ENCODE results near the gene PRKCE. TPM values are rescaled to one million over a fixed set of nuclear protein-coding genes. Genes with fewer than 3 reads are reported as not detected.

PRKCE gene
- total RNA-seq, 6 experiments from 2014 or later = 5.2 to 18.8 (median 11.0) TPM

GRCh38 chr2:45852450-45853150 lies 201.1 kb downstream of the PRKCE start:
- intact Hi-C loops (cut with DNase I) = no loop called here
- H3K4me3 ChIP-seq = no peak overlapping the region
- no peak for DNase-seq
- H3K9me3 ChIP-seq = no peaks in the 10 kb centered on the region
- no peaks in the 10 kb centered on the region for H3K36me3 ChIP-seq
- no peaks in the 10 kb centered on the region for H3K27me3 ChIP-seq
- no peak overlapping the region for H3K27ac ChIP-seq
- WGBS (ENCODE audit: insufficient coverage, low coverage, low lambda C conversion rate, missing lambda C conversion rate) = 70% methylated on average over 4 of the region's 6 CpGs
- H3K4me1 ChIP-seq = no peaks in the 10 kb centered on the region
- TF ChIP-seq CTCF (IDR thresholded peaks at IDR 0.05) (no peak), POLR2A (IDR thresholded peaks at IDR 0.05) (no peak)
- ATAC-seq = no peak

- no peaks in the 10 kb centered on the region for H3K27me3 ChIP-seq
- 19% methylated on average over 3 of the region's 3 CpGs for WGBS (ENCODE audit: insufficient coverage, low coverage, low lambda C conversion rate, missing lambda C conversion rate)
- DNase-seq = no peak
Observed at GRCh38 chr2:45855374-45855773, 203.9 kb downstream of the PRKCE start.

GRCh38 chr2:45856391-45857274 lies 205.2 kb downstream of the PRKCE start:
- H3K27me3 ChIP-seq = no peaks in the 10 kb centered on the region
- no peak overlapping the region for H3K27ac ChIP-seq
- WGBS (ENCODE audit: insufficient coverage, low coverage, low lambda C conversion rate, missing lambda C conversion rate) = 73% methylated on average over 6 of the region's 9 CpGs
- no peak for TF ChIP-seq CTCF (IDR thresholded peaks at IDR 0.05)
- no peak for TF ChIP-seq POLR2A (IDR thresholded peaks at IDR 0.05)
- intact Hi-C loops (cut with DNase I) = no loop called here
- ATAC-seq (no peak), DNase-seq (no peak)
- H3K4me3 ChIP-seq = no peak overlapping the region
- no peaks in the 10 kb centered on the region for H3K9me3 ChIP-seq
- no peaks in the 10 kb centered on the region for H3K36me3 ChIP-seq
- no peaks in the 10 kb centered on the region for H3K4me1 ChIP-seq

More at GRCh38 chr2:45855374-45855773, 203.9 kb downstream of the PRKCE start:
- Histone ChIP-seq H3K9me3 (no peaks in the 10 kb centered on the region), H3K36me3 (no peaks in the 10 kb centered on the region), H3K27ac (no peak overlapping the region), H3K4me1 (no peaks in the 10 kb centered on the region), H3K4me3 (no peak overlapping the region)
- TF ChIP-seq CTCF (IDR thresholded peaks at IDR 0.05) (no peak), POLR2A (IDR thresholded peaks at IDR 0.05) (no peak)
- ATAC-seq = peak in 1 of 4 donors; percentile 41
- intact Hi-C loops (cut with DNase I) = no loop called here

- ATAC-seq (no peak), DNase-seq (no peak)
- intact Hi-C loops (cut with DNase I) = no loop called here
- no peaks in the 10 kb centered on the region for H3K9me3 ChIP-seq
- no peaks in the 10 kb centered on the region for H3K36me3 ChIP-seq
- H3K4me3 ChIP-seq = no peak overlapping the region
- no peak for TF ChIP-seq POLR2A (IDR thresholded peaks at IDR 0.05)
- TF ChIP-seq CTCF (IDR thresholded peaks at IDR 0.05) = no peak
- 88% methylated on average over 4 of the region's 4 CpGs for WGBS (ENCODE audit: insufficient coverage, low coverage, low lambda C conversion rate, missing lambda C conversion rate)
- H3K27me3 ChIP-seq = no peaks in the 10 kb centered on the region
- H3K4me1 ChIP-seq = no peaks in the 10 kb centered on the region
- H3K27ac ChIP-seq = no peak overlapping the region
Observed at GRCh38 chr2:45857275-45857609, 205.8 kb downstream of the PRKCE start.
